Stimulated activated CD4-positive, alpha-beta T cell treated with anti-CD3 and anti-CD28 coated beads, TNF-alpha, amount 100 ng/mL, for 48 hours (primary cell): ENCODE results near the gene TRIM26.
"Not testable (repeated sequence)": the region's sequence is repeated elsewhere in the genome, so short reads cannot be mapped to it uniquely, and the experiment has no call there.

Source experiments
- DNase-seq, 3 donors: peaks; one replicate each; pipeline ENCODE4 v3.0.0-alpha.2; 2020; ENCODE audit warnings: low read depth in 3 of 3

The TRIM26 gene

GRCh38 chr6:30169658-30170614 is 43.3 kb downstream of the TRIM26 start:
- DNase-seq, result no peak

- DNase-seq, result no peak
Measured at GRCh38 chr6:30168741-30169140, 44.5 kb downstream of the TRIM26 start.

- DNase-seq, result no peak
Measured at GRCh38 chr6:30167101-30167500, 46.1 kb downstream of the TRIM26 start.

- not testable (repeated sequence) for DNase-seq
Measured at GRCh38 chr6:30165238-30165637, 48.0 kb downstream of the TRIM26 start.

GRCh38 chr6:30164714-30165113 is 48.5 kb downstream of the TRIM26 start:
- DNase-seq, result no peak

GRCh38 chr6:30163918-30164654 is 49.1 kb downstream of the TRIM26 start:
- DNase-seq, result no peak

GRCh38 chr6:30163090-30163917 is 49.9 kb downstream of the TRIM26 start, which contains the start of gene TRIM15:
TRIM15 (plus strand) TSS chr6:30163546; CDS start chr6:30163685, 139 bp downstream.
- DNase-seq, result peak; percentile 13 to 58 (median 35)

- DNase-seq, result no peak
Measured at GRCh38 chr6:30162265-30163089, 50.7 kb downstream of the TRIM26 start.

- no peak for DNase-seq
Measured at GRCh38 chr6:30160785-30161531, 52.2 kb downstream of the TRIM26 start, which contains the start of gene TRIM10. TRIM10 (minus strand) TSS chr6:30161211; CDS start chr6:30160858, 353 bp downstream.

GRCh38 chr6:30160008-30160784 is 53.0 kb downstream of the TRIM26 start:
- no peak for DNase-seq

GRCh38 chr6:30158475-30159040 is 54.6 kb downstream of the TRIM26 start:
- DNase-seq, result peak in 1 of 3 donors; percentile 32

- DNase-seq, result no peak
Measured at GRCh38 chr6:30157999-30158398, 55.2 kb downstream of the TRIM26 start.

GRCh38 chr6:30157581-30157980 is 55.6 kb downstream of the TRIM26 start:
- no peak for DNase-seq

GRCh38 chr6:30156774-30157173 is 56.4 kb downstream of the TRIM26 start:
- DNase-seq, result no peak

- no peak for DNase-seq
Measured at GRCh38 chr6:30156262-30156599, 57.0 kb downstream of the TRIM26 start.

GRCh38 chr6:30155520-30156261 is 57.5 kb downstream of the TRIM26 start:
- DNase-seq, result no peak

- DNase-seq, result no peak
Measured at GRCh38 chr6:30154709-30155519, 58.3 kb downstream of the TRIM26 start.
